ENCODE data around the gene GRIN2A.

DNA sequence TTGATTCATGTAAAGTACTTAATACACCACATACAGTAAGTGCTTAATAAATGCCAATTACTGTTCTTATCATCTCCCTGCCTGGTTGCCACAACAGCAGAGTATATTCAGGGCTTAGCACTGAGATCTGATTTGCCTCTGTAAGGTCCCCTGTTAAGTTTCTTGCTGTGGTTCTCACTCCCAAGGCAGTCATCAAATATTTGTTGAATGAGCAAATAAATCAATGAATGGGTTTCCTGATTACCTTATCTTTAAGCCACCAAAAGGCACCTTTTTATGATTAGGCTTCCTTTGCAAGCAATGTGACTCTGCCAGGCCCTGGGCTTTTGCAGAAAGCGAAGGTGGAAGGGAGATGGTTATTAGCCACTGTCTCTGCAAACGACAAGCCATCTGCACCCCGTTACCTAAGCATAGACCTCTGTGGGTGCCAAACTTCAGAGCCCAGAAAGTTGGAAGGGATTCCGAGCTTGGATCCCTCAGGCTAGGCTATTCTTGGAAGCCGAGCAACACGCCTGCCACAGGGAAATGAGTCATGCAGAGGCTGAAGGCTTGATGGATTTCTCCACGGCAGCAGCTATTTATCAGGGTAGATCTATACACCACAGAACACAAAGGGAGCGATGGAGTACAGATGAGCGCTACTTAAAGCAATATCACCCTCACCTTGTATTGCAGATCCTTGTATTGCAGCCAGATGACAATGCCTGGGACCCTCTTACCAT, 102.0 kb downstream of the GRIN2A start:
- TF ChIP-seq, protein P1, sequence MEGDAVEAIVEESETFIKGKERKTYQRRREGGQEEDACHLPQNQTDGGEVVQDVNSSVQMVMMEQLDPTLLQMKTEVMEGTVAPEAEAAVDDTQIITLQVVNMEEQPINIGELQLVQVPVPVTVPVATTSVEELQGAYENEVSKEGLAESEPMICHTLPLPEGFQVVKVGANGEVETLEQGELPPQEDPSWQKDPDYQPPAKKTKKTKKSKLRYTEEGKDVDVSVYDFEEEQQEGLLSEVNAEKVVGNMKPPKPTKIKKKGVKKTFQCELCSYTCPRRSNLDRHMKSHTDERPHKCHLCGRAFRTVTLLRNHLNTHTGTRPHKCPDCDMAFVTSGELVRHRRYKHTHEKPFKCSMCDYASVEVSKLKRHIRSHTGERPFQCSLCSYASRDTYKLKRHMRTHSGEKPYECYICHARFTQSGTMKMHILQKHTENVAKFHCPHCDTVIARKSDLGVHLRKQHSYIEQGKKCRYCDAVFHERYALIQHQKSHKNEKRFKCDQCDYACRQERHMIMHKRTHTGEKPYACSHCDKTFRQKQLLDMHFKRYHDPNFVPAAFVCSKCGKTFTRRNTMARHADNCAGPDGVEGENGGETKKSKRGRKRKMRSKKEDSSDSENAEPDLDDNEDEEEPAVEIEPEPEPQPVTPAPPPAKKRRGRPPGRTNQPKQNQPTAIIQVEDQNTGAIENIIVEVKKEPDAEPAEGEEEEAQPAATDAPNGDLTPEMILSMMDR (IDR thresholded peaks at IDR 0.05; ENCODE audit: control extremely low read depth in 1 of 3, insufficient read depth in 1 of 3, low read depth in 1 of 3, low read length in 3 of 3), result no peak
- TF ChIP-seq KDM4A (IDR thresholded peaks at IDR 0.05; ENCODE audit: low read depth, low read length, severe bottlenecking) (no peak), YY1 (IDR thresholded peaks at IDR 0.05; ENCODE audit: low read depth, low read length) (no peak), EP300 (IDR thresholded peaks at IDR 0.05; ENCODE audit: borderline replicate concordance in 1 of 2, low read depth in 2 of 2, low read length in 2 of 2) (no peak)
